Measurements from ENCODE around the gene EFEMP1.

Gene EFEMP1

DNA sequence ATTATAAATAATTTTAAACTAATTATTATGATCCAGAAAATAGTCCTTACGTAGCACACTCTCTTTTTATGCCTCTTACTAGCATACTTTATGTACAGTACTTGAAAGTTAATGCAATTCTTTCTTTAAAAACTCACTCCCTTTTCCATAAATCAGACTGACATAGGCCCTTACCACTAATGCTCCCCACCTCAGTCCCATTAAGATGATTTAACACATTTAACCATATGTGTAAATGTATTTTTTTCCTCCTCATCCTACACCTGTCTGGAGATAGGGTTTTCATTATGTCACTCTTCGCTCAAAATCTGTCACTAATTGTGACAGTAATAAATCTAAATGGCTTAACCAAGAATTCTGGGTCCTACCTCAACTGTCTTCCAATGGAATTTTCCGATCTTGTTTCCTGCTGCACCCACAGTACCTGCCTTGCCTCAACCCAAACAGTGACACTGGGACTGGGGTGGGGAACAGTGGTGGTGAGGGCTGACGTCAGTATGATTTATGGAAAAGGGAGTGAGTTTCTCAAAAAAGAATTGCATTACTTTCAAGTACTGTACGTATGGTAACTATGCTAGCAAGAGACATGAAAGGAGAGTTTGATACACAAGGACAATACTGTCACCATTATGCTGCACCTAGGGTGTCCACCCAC lies 25.1 kb downstream of the EFEMP1 start:
- no peak overlapping the region for H3K27ac Mint-ChIP-seq
- no peaks in the 10 kb centered on the region for H3K27me3 Mint-ChIP-seq
- H3K36me3 Mint-ChIP-seq (ENCODE audit: low read depth): no peaks in the 10 kb centered on the region
- no peak for DNase-seq
- no peaks in the 10 kb centered on the region for H3K9me3 Mint-ChIP-seq
- H3K4me3 Mint-ChIP-seq: no peak overlapping the region
- H3K4me1 Mint-ChIP-seq (ENCODE audit: low read depth): no peaks in the 10 kb centered on the region

DNA sequence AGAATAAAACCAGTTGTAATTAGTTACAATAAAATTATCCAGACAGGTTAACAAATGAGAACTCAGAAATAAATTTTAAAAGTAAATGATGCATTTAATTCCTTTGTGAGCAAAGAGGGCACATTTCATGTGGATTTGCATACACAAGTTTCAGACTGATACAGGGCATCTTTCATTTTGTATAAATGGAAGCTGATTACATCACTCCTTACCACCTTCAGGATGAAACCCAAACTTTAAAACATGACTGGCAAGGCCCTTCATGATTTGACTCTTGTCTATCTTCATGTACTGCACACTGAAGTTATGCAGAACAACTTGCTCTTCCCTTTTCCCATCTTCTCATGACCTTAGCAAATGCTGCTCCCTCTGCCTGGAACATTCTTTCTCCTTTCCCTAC lies 26.9 kb downstream of the EFEMP1 start:
- no peaks in the 10 kb centered on the region for H3K4me1 Mint-ChIP-seq (ENCODE audit: low read depth)
- no peaks in the 10 kb centered on the region for H3K9me3 Mint-ChIP-seq
- DNase-seq: no peak
- H3K27me3 Mint-ChIP-seq: no peaks in the 10 kb centered on the region
- no peaks in the 10 kb centered on the region for H3K36me3 Mint-ChIP-seq (ENCODE audit: low read depth)
- no peak overlapping the region for H3K27ac Mint-ChIP-seq
- H3K4me3 Mint-ChIP-seq: no peak overlapping the region

DNA sequence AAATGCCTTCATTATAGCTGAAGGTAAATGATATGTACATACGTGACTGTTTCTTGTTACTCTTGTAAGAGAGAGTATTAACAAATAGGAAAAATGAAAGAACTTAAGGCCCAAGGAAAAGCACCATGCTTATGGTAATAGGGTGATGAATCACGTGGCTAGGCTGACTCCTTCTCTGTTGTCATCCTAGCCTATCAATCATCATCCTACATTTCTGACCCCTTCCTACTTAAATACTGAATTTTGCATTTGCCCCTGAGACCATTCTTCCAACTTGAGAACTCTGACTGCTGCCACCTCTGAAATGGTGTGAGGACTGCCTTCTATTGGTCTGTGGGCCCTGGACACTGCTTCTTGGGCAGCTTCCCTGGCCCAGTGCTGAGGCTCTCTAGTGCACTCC lies 28.9 kb downstream of the EFEMP1 start:
- Mint-ChIP-seq H3K4me3 (no peak overlapping the region), H3K4me1 (ENCODE audit: low read depth) (no peaks in the 10 kb centered on the region), H3K27me3 (no peaks in the 10 kb centered on the region), H3K27ac (no peak overlapping the region), H3K36me3 (ENCODE audit: low read depth) (no peaks in the 10 kb centered on the region), H3K9me3 (no peaks in the 10 kb centered on the region)
- DNase-seq: no peak

DNA sequence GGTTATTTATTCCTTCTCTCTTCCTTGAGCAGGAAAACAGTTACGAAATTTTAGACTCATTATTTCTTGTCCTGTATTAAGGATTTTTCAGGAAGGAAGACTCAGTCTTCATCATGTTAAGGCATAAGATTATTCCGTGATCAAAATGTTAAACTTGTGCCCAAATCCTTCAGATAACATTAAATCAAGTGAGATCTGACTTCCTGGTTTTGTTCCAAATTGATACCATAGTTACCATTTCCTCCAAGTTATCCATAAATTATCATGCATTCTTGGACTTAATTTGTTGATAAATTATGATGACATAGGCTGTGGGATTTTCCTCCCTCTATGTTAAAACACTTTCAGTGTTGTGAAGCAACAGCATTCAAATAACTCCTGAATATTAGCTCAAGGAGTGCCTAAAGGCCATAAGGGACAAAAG lies 31.9 kb downstream of the EFEMP1 start:
- H3K4me1 Mint-ChIP-seq (ENCODE audit: low read depth): no peaks in the 10 kb centered on the region
- no peak overlapping the region for H3K27ac Mint-ChIP-seq

DNA sequence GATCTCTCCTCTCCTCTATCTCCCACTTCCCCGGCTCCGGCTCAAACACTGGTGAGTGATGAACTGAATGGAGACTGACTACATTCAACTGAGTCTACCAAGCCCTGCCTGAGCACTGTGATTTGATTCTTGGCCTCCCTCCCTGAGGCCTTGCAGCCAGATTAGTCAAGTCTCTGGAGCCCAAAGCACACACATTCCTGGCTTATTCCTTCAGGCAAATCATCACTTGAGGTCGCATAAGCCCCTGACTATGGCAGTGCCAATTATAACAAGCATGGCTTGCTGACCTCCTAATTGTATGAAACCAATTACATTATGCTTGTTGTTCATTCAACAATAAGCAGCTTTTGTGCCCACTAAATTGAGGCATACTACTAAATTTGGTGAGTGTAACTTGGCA lies 34.6 kb downstream of the EFEMP1 start:
- Mint-ChIP-seq H3K27me3 (no peaks in the 10 kb centered on the region), H3K4me1 (ENCODE audit: low read depth) (no peaks in the 10 kb centered on the region), H3K36me3 (ENCODE audit: low read depth) (no peaks in the 10 kb centered on the region), H3K4me3 (no peak overlapping the region), H3K9me3 (no peaks in the 10 kb centered on the region), H3K27ac (no peak overlapping the region)
- no peak for DNase-seq

More for the DNA sequence above, 31.9 kb downstream of the EFEMP1 start:
- Mint-ChIP-seq H3K27me3 (no peaks in the 10 kb centered on the region), H3K9me3 (no peaks in the 10 kb centered on the region), H3K36me3 (ENCODE audit: low read depth) (no peaks in the 10 kb centered on the region), H3K4me3 (no peak overlapping the region)
- no peak for DNase-seq

DNA sequence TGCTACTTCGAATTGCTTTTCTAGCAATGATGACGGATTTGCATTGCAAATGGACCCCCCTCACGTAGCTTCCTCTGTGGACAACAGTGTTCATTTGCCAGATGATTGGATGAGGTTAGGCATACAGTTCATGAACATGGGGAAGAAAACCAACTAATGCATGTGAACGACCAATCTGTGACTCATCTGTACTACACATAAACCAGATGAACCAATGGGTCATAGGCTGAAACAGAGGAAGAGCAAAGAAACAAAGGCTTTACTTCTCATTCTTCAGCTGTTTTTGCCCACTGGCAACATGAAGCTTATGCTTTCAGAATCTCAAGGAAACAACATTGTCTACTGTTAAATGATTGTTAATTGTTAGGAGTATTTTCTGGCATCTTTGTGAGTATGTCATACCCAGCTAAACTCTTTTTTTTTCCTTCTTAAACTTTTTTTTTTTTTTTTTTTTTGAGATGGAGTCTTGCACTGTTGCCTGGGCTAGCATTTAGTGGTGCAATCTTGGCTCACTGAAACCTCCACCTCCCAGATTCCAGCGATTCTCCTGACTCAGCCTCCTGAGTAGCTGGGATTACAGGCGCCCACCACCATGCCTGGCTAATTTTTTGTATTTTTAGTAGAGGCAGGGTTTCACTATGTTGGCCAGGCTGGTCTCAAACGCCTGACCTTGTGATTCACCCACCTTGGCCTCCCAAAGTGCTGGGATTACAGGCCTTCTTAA lies 35.5 kb downstream of the EFEMP1 start:
- Mint-ChIP-seq H3K9me3 (no peaks in the 10 kb centered on the region), H3K4me3 (no peak overlapping the region), H3K4me1 (ENCODE audit: low read depth) (no peaks in the 10 kb centered on the region), H3K27me3 (no peaks in the 10 kb centered on the region), H3K27ac (no peak overlapping the region), H3K36me3 (ENCODE audit: low read depth) (no peaks in the 10 kb centered on the region)
- no peak for DNase-seq

DNA sequence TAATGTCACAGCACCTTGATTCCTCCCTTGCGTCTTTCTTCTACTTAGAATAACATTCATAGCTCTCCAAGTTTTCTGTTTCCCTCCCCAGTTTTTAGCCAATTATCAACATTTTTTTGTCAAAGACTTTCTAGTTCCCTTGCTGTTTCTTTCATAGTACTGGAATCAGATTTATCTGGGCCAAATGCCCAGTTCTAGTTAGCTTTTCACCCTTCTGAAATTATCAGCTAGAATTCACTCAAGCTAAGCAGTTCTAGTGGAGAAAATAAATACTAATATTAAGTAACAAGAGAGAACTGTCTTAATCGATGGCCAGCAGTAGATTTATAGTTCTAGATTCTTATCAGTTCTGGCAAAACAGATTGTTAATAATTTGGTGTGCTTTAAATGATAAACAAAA lies 36.2 kb downstream of the EFEMP1 start:
- Mint-ChIP-seq H3K4me1 (ENCODE audit: low read depth) (no peaks in the 10 kb centered on the region), H3K9me3 (no peaks in the 10 kb centered on the region), H3K36me3 (ENCODE audit: low read depth) (no peaks in the 10 kb centered on the region), H3K27ac (no peak overlapping the region), H3K27me3 (no peaks in the 10 kb centered on the region), H3K4me3 (no peak overlapping the region)
- DNase-seq: no peak

DNA sequence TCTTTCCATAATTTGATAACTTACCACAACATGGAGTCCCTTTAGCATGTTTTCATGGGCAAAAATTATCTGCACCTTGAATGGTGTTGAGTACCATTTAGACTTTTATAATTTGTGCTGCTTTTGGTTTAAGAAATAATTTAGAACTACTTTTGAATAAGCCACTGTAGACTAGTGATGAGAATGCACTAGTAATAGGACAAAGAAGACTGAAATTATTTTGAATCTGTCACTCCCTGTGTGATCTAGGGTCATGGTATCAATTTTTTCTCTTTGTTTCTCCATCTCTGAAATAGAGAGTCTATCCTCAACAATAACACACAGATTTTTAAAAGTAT lies 37.7 kb downstream of the EFEMP1 start:
- Mint-ChIP-seq H3K27ac (no peak overlapping the region), H3K4me3 (no peak overlapping the region), H3K27me3 (no peaks in the 10 kb centered on the region), H3K36me3 (ENCODE audit: low read depth) (no peaks in the 10 kb centered on the region), H3K9me3 (no peaks in the 10 kb centered on the region), H3K4me1 (ENCODE audit: low read depth) (no peaks in the 10 kb centered on the region)
- no peak for DNase-seq

DNA sequence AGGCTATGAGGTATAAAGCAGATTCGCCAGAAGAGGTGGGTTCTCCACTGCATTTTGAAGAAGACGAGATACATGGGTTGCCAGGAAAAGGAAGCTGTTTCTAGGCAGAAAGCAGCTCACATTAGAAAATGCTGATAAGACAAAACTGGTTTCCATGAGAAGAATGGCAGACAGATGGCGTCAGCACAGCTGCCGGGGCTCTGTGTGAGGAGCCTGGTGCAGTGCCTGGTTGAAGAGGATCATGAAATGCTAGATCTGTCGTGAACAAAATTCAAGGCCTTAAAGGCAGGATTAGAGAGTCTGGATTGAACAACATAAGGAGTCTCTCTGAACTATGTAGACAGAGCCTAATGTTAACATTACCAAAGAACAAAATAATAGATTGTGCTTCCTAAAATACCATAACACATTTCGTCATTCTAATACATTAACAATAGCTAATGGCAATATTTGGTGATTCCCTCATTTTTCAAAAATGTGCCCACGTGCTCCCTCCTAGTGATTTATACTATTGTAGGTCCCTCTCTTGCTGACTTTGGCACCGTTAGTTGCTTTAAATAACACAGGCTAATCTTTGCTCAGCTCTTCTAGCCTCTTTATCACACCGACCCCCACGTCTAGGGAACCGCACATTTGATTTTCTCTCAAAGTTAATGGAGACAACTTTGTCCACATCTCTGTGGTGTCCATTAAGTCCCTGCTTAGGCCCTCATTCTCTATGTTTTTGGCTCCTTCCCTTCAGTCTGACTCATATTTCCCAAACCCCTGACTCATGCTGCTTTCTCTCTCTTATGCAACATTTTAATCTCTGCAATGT lies 38.2 kb downstream of the EFEMP1 start:
- Mint-ChIP-seq H3K9me3 (no peaks in the 10 kb centered on the region), H3K36me3 (ENCODE audit: low read depth) (no peaks in the 10 kb centered on the region), H3K27me3 (no peaks in the 10 kb centered on the region), H3K4me1 (ENCODE audit: low read depth) (no peaks in the 10 kb centered on the region), H3K27ac (no peak overlapping the region), H3K4me3 (no peak overlapping the region)
- no peak for DNase-seq

DNA sequence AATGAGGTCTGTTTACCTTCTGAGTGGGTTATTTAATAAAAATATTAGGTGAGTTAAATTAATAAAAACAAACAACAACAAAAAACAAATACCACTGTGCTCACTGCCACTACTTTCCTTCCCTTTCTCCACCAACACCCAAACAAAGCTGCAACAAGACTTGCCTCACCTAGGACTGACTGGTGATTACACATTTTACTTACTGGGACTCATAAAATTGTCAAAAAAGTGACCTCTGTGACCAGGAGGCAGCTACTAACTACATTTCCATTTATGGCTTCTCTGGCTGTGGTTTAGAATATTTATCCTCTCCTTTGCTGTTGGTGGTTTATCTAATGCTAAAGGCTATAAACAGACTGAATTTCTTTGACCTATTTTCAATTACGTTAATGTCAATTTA lies 39.8 kb downstream of the EFEMP1 start:
- H3K4me1 Mint-ChIP-seq (ENCODE audit: low read depth): no peaks in the 10 kb centered on the region
- H3K9me3 Mint-ChIP-seq: no peaks in the 10 kb centered on the region
- no peaks in the 10 kb centered on the region for H3K36me3 Mint-ChIP-seq (ENCODE audit: low read depth)
- H3K27me3 Mint-ChIP-seq: no peaks in the 10 kb centered on the region
- DNase-seq: no peak
- H3K27ac Mint-ChIP-seq: no peak overlapping the region
- no peak overlapping the region for H3K4me3 Mint-ChIP-seq

DNA sequence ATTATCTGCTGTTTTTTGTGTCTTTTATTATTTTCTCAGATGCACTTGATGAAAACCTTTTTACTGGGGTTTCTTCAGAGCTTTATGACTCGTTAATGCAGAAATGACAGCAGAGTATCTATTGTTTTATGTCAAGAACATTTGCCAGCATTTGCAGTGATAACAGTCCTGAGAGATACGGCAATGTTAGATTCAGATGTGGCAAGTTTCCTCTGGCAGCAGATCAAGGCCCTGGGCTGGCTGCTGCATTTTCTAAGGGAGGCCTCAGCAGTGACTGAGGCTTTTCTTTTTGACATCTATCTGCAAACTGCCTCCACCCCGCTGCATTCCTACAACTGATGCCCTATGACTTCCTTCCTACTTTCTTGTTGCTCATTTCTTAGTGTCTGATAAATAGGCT lies 40.2 kb downstream of the EFEMP1 start:
- DNase-seq: no peak
- no peak overlapping the region for H3K4me3 Mint-ChIP-seq
- no peaks in the 10 kb centered on the region for H3K36me3 Mint-ChIP-seq (ENCODE audit: low read depth)
- H3K9me3 Mint-ChIP-seq: no peaks in the 10 kb centered on the region
- H3K4me1 Mint-ChIP-seq (ENCODE audit: low read depth): no peaks in the 10 kb centered on the region
- no peaks in the 10 kb centered on the region for H3K27me3 Mint-ChIP-seq
- H3K27ac Mint-ChIP-seq: no peak overlapping the region

DNA sequence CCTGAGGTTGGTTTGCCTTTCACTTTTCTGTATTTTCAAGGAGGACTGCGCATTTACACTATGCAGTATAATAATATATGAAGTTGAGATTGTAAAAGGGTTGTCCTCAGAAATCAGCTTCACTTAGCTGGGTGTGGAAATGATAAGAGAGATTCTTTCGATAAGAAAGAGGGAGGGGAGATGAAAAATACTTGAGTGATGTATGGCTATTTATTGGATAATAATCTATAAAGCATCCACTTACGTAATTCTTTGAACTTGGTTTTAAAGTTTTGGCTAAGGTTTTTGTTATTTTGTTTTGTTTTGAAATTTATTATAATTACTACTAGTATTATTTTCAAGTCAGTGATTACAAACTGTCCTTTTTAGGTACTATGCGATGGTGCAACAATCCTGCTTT lies 40.6 kb downstream of the EFEMP1 start:
- no peak overlapping the region for H3K27ac Mint-ChIP-seq
- no peak overlapping the region for H3K4me3 Mint-ChIP-seq
- H3K27me3 Mint-ChIP-seq: no peaks in the 10 kb centered on the region
- H3K36me3 Mint-ChIP-seq (ENCODE audit: low read depth): no peaks in the 10 kb centered on the region
- H3K9me3 Mint-ChIP-seq: no peaks in the 10 kb centered on the region
- no peak for DNase-seq
- H3K4me1 Mint-ChIP-seq (ENCODE audit: low read depth): no peaks in the 10 kb centered on the region

DNA sequence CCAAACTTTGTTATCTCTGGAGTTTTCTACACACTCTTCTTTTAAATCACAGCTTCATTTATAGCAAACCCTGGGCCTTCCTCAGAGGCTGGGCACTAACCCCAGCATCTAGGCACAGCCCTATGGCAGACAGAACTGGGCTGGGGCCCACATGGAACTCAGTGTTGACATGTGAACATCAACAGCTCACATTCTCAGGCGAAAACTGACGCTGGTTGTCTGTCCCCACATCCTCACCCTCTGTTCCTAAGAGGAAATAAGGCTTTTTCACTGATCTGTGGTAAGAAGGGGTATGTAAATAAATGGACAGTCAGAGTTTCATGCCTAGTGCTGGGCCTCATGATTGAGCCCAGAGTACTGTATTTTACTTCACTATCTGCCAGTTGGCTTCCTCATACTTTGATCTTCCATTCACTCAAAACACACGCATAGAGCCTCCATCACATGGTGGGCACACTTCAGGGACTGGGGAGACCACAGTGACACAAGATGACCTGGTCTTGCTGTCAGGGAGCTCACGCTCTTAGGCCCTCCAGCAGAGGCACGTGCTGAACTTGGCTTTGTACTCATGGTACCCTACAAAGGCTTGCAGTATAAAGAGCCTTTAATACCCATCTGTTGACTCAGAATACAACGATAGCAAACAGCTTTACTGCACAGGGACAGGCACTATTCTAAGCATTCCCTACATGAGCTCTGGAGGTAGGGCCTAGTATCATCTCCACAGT lies 43.0 kb downstream of the EFEMP1 start:
- no peaks in the 10 kb centered on the region for H3K9me3 Mint-ChIP-seq
- H3K4me1 Mint-ChIP-seq (ENCODE audit: low read depth): no peaks in the 10 kb centered on the region
- H3K27ac Mint-ChIP-seq: no peak overlapping the region
- no peaks in the 10 kb centered on the region for H3K36me3 Mint-ChIP-seq (ENCODE audit: low read depth)
- H3K4me3 Mint-ChIP-seq: no peak overlapping the region
- H3K27me3 Mint-ChIP-seq: no peaks in the 10 kb centered on the region
- no peak for DNase-seq

DNA sequence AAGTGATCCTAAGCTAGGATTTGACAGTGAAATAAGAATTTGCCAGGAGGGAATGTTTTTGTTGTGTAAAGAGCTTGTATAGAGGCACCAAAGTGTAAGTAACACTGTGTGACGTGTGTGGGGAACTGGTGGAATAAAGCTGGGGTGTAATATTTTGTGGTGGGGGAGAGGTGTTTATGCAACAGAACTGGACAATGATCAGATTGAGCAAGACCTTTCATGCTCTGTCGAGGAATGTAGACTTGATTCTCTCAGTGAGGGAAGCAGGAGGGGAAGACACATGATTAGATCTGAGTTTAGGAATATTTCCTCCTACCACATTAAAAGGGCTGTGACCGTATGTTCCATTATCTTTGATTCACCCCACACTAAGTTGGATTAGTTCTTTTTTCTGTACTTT lies 43.6 kb downstream of the EFEMP1 start:
- Mint-ChIP-seq H3K27ac (no peak overlapping the region), H3K4me3 (no peak overlapping the region), H3K4me1 (ENCODE audit: low read depth) (no peaks in the 10 kb centered on the region), H3K9me3 (no peaks in the 10 kb centered on the region), H3K27me3 (no peaks in the 10 kb centered on the region), H3K36me3 (ENCODE audit: low read depth) (no peaks in the 10 kb centered on the region)
- no peak for DNase-seq

DNA sequence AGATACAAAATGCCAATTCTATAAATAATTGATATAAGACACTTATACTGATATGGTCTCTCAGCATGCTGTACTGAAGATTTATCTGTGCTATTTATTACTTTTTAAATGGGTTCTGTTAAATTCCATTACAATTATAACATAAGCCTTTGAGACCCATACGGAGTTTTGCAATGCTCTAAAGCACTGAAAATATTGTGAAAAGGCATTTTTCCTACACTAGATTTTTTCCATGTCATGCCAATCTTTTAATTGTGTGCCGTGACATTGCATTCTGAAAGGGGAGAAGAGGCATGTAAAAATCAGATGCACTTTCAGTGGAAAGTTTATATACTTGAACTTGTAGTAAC lies 46.5 kb downstream of the EFEMP1 start:
- no peak for DNase-seq
- H3K4me1 Mint-ChIP-seq (ENCODE audit: low read depth): no peaks in the 10 kb centered on the region
- no peaks in the 10 kb centered on the region for H3K36me3 Mint-ChIP-seq (ENCODE audit: low read depth)
- no peak overlapping the region for H3K27ac Mint-ChIP-seq
- H3K9me3 Mint-ChIP-seq: no peaks in the 10 kb centered on the region
- no peaks in the 10 kb centered on the region for H3K27me3 Mint-ChIP-seq
- H3K4me3 Mint-ChIP-seq: no peak overlapping the region
